ENCODE results near the gene ADCK2.
"Not testable (repeated sequence)": the region's sequence is repeated elsewhere in the genome, so short reads cannot be mapped to it uniquely, and the experiment has no call there.

The ADCK2 gene

DNA sequence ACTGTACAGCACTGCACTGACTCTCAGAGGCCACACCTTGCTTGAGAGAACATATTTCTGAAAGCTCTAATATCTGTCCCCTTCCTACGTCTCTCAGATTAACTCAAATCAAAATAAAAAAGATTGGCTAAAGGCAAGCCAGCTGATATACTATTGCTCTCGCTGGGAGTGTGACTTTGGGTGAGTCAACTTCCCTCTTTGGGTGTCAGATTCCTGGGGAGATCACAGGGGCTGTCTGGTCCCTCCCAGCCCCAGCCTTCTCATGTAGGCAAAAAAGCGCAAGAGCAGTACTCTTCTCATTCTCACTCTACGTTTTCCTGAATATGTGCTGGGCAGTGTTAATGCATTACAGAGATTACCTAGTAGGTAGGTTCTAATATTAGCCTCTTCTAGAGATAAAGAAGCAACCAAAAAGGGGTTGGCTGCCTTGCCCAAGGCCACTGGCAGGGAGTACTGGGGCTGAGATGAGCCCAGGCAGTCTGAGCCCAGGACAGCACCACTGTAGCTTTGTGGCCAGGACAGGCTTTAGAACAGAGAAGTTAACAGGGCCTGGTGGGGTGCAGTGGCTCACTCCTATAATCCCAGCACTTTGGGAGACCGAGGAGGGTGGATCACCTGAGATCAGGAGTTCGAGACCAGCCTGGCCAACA is 23.1 kb upstream of the ADCK2 start:
- DNase-seq, result no peak

DNA sequence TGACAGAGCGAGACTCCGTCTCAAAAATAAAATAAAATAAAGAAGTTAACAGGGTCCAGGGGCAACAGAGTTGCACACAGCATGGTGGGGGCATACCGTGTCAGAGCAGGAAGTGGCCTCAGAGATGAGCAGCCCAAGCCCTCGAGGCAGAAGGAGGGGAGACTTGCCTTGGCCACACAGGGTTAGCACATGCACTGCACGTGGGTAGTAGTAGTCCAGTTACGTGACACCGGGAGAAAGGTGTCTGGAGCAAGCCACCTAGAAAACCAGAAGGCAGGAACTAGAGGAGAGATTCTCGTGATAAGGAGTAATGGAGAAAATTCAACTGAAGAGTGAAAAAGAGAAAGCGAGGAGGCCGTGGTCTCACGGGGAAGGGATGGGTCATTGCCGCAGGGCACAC is 22.4 kb upstream of the ADCK2 start:
- DNase-seq, result no peak

DNA sequence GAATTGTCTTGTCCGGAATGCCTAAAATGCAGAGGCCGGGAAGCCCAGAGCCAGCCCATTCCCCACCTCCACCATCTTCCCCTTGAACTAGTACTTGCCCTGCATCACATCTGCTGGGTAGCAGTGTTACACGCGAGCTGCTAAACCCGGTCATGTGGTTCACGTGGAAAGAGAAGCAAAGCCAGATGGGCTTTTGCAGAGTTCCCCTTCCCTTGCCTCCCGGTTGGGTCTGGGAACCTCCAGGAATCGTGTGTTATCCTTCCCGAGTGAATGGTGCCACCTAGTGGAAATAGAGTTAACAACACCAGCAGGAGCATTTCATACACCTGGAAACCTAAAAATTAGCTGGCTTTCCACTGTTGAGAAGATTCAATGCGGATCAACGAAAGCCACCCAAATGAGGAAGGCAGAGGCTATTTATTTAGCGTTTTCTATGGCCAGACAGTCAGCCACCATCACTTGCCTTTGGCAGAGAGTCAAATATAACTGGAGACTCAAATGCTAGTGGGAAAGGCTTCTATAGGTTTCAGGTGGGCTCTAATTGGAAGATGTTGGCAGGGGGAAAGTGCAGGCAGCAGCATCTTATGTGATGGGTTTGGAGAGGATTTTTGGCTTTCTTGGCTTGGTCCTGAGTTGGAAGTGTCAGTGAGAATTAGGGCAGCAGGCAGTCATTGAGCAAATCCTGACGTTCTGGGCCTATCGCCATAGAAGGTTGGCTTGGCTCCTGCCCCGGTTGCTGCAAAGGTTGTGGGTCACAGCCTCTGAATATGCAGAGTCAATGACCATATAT is 19.2 kb upstream of the ADCK2 start:
- peak; percentile 62 for DNase-seq

DNA sequence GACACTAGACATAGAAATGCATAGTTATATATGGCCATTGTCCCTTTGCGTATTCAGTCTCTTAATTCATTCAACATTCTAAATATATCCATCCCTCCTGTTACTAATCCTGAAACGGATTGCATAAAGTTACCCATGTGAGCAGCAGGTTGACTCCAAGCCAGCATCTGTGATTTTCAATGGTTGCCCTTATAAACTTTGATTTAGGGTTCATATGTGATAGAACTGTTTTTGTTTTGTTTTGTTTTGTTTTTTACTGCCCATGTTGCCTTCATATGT is 18.7 kb upstream of the ADCK2 start:
- no peak for DNase-seq

DNA sequence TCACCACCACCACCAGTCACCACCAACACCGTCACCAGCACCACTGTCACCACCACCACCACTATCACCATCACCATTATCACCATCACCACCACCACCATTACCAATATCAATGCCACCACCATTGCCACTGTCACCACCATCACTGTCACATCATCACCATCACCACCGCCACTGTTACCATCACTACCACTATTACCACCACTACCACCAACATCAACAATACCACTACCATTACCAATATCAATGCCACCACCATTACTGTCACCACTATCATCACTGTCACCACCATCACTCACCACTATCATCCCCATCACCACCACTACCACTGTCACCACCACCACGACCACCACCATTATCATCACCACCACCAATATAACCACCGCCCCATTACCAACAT is 18.1 kb upstream of the ADCK2 start:
- DNase-seq, result no peak

DNA sequence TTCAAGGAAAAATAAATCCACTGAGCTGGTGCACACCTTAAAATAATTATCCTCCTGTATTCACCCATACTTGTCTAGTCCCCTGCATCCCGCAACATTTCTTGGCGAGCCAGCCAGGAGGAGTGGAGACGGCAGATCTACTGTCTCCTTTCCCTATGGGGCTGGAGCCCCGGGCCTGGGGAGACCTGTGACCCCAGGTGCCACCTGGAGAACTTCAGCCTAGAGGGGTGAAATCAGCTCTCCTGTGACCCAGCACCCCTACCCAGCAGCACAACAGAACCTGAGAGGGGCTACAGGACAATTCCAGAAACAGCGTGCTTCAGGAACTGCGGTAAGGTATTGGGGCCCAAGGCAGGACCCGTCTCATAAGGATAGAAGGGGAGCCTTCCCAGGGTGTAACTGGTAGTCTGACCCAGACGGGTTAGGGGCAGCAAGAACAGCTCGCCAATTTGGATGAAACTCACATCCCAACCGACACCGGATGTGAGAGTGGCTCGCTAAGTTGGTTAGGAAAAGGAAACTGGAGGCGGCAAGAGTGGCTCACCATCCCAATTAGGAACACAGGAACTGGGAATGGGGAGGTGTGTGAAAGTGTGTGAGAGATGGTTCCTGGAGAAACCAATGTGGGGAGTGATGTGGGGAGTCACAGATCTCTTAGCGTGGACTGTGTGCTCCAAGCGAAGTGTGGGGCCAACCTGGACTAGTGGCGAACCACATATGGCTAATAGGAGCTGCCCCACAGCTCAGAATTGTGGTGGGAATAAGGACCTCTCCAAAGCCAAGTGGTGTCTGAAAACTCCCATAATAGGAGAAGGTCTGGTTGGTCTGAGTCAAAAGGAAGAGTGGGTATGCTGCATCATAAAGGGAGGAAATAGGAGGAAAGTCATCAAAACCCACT is 17.0 kb upstream of the ADCK2 start:
- no peak for DNase-seq

DNA sequence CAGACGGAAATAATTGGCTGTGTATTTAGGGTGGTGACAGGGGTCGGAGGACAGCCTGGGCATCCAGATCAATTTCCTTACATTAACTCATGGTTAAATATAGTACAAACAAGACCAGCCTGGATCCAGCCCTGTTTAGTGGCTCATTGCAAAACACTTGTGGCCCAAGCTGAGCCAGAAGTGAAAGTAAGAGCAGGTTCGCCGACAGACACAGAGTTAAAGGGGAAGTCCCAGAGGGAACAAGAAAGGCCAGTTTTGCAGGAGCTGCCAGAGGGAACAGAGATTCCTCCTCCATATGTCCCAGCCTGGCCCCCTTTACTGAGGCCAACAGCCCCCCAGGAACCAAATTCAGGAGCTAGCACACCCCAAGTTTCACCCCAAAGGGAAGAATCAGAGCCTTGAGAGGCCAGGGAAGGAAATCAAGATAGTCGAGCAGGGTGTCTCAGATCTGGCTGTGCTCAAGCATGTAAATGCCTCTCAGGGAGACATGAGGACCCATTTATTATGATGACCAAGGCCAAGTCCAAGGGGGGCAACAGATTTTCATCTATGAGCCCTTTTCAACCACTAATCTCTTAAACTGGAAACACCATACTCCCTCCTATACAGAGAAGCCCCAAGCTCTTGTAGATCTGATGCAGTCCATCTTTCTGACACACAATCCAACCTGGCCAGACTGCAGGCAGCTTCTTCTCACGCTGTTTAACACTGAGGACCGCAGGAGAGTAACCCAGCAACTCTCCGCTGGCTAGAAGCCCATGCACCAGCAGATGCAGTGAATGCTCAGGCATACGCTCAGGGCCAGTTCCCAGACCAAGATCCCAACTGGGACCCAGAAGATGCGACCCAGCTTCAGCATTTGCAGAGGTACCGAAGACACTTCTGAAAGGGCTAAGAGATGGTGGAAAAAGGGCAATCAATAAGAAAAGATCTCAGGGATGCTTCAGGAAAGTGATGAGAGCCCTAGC is 15.9 kb upstream of the ADCK2 start:
- peak; percentile 85 for DNase-seq

DNA sequence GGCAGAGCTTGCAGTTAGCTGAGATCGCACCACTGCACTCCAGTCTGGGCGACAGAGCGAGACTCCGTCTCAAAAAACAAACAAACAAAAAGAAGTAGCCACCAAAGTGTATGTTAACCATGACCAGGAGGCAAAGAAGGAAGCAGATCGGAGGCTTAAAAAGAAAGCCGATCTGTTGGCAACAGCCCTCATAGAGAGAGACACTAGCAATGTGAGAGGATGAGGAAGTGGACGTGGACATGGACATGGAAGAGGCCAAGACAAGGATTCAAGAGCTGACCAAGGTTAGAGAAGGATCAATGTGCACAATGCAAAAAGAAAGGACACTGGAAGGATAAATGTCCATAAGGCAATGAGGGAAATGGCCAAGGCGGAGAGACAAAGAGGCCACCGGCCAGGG is 14.9 kb upstream of the ADCK2 start:
- no peak for DNase-seq

DNA sequence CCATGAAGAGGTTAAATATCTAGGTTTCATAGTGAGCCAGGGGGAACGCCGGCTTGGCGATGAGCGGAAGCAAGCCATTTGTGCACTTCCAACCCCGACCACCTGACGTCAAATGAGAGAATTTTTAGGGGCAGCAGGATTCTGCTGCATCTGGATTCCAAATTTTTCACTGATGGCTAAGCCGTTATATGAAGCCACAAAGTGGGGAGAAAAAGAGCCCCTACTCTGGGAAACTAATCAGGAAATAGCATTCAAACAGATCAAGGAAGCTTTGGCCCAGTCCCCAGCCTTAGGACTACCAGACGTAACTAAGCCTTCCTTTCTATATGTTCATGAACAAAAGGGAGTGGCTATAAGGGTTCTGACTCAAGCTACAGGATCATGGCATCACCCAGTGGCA is 12.9 kb upstream of the ADCK2 start:
- no peak for DNase-seq

DNA sequence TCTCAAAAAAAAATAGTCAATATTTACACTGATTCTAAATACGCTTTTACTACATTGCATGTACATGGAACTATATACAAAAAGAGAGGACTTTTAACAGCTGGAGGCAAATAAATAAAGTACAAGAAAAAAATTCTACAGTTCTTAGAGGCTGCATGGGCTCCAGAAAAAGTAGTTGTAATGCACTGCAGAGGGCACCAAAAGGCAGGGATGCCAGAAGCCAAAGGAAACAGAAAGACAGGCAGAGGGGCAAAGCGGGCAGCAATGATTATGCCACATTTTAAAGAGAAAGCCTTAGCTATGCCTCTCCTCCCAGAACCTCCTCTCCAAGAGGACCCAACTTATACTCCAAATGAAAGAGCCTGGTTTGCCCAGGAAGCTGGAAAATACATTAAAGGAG is 11.6 kb upstream of the ADCK2 start:
- DNase-seq, result peak; percentile 45

DNA sequence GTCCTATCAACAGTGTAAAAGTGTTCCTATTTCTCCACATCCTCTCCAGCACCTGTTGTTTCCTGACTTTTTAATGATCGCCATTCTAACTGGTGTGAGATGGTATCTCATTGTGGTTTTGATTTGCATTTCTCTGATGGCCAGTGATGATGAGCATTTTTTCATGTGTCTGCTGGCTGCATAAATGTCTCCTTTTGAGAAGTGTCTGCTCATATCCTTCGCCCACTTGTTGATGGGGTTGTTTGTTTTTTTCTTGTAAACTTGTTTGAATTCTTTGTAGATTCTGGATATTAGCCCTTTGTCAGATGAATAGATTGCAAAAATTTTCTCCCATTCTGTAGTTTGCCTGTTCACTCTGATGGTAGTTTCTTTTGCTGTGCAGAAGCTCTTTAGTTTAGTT is 9.8 kb upstream of the ADCK2 start:
- DNase-seq, result not testable (repeated sequence)

DNA sequence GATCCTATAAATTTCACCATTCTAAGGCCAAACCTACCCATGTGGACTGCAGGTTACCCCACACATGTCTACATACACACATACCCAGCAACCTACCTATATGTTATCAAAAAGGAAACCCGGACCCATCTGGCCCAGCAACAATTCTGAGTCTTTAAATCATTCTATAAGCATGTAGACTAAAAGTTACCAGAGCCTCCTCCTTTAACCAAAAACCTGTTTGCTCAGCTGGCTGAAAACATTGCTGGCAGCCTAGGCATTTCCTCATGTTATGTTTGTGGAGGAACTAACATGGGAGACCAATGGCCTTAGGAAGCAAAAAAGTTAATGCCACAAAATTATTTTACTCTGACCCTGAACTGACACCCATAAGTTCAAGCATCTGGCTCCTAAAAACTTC is 5.3 kb upstream of the ADCK2 start:
- no peak for DNase-seq

DNA sequence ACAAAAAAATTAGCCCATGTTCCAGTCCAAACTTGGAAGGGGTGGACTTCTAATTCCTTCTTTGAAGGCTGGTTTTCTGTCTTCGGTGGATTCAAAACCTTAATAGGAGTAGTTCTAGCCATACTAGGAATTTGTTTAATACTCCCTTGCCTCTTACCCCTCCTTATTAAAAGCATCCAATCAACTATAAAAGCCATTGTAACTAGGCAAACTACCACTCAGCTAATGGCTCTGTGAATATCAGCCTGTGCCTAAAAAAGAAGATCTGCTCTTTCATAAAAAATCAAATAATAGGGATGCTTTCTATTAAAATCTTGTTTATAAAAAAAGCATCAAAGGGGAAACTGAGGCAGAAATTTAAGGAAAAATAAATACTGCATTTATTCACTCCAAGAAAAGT is 4.1 kb upstream of the ADCK2 start:
- no peak for DNase-seq

DNA sequence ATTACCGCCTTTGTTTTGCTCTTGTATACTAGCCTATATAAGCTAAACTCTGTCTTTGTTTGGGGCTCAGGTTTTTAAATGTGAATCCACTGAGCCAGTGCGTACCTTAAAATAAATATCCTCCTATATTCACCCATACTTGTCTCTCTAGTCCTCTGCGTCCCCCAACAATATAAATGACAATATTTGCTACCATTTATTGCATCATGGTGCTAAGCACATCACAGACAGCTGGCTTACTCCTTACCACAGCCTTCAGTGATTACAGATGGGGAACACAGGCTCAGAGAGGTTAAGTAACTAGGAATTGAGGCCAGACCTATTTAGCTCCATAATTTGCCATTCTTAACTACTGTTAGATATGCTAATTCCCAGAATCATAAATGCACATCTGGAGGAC is 3.4 kb upstream of the ADCK2 start:
- DNase-seq, result no peak

DNA sequence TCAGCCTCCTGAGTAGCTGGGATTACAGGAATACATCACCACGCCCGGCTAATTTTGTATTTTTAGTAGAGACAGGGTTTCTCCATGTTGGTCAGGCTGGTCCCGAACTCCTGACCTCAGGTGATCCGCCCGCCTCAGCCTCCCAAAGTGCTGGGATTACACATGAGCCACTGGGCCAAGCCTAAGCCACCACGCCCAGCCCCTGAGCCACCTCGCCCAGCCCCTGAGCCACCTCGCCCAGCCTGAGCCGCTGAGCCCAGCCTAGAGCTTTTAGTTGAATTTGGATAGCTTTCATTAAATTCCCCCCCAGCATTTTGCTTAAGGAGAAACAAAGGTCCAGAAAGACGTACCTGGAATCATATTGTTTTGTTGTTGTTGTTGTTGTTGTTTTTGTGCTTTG is 2.9 kb upstream of the ADCK2 start:
- DNase-seq, result not testable (repeated sequence)

DNA sequence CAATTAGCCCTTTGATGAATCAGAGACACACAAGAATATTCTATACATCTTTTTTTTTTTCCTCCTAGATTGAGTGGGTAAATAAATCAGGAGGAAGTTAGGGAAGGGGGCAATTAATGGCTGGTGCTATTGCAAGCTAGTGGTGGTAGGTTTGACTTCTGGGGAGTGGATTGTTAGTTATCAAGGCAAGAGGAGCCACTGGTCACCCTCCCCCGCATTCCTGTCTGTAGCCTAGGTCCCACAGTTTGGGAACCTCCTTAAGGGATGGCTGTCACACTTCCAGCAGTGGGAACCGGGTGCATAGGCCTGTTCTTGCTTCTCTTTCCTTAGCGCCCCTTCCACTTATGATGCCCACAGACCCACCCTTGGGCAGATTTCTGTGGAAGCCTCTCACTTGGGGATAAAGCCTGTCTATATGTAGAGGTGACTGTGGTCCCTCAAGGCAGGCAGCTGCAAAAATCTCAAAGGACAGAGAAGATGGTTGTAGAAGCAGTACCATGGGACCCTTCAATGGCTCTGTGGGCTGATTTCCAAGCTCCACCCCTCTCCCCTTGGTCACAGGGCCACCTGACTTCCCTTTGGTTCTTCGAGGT is 2.3 kb upstream of the ADCK2 start:
- no peak for DNase-seq

DNA sequence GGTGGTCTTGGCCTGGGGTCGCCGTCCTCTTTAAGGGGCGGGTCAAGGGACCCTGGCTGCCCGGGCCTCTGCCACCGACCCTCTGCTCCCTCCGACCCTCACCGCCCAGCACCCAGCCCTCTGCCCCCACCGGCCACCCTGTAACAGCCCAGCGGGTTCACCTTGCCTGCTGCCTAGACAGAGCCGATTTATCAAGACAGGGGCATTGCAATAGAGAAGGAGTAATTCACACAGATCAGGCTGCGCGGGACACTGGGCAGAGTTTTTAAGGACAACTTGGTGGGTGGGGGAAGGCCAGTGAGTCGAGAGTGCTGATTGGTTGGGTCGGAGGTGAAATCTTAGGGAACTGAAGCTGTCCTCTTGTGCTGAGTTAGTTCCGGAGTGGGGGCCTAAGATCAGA is 779 bp upstream of the ADCK2 start:
- no peak for DNase-seq

DNA sequence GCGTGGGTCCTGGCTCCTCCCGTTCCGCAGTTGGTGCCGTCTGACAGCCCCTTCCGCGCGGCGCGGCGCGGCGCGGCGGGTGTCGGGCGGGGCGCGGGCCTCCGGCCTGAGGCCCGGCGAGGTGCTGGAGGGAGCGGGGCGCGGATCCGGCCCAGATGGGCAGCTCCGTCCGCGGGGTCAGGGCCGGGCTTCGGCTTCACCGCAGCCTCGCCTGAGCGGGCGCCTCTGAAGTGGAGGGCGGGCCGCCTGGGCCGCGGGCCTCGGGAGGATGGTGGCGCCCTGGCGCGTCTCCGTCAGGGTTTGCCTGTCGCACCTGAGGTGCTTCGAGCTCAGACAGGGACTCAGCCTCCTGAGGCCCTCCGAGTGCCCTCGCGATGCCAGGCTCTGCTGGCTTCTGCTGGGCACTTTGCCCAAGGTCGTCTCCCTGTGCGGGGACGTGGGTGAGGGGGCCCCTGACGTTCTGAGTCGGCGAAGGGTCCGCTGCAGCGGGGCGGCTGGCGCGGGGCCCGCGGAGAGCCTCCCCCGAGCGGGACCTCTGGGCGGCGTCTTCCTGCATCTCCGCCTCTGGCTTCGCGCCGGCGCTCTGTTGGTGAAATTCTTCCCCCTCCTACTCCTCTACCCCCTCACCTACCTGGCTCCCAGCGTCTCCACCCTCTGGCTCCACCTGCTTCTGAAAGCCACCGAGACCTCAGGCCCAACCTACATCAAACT is 473 bp downstream of the ADCK2 start:
- DNase-seq, result peak; percentile 50

DNA sequence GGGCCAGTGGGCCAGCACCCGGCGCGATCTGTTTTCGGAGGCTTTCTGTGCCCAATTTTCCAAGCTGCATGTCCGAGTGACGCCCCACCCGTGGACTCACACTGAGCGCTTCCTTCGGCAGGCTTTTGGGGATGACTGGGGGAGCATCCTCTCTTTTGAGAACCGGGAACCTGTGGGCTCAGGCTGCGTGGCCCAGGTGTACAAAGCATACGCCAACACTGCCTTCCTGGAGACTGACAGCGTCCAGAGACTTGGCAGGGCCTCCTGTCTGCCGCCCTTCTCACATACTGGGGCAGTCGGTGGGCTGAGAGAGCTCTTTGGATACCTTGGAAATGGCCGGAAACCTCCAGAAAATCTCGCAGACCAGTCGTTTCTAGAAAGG is 1.0 kb downstream of the ADCK2 start:
- DNase-seq, result no peak

DNA sequence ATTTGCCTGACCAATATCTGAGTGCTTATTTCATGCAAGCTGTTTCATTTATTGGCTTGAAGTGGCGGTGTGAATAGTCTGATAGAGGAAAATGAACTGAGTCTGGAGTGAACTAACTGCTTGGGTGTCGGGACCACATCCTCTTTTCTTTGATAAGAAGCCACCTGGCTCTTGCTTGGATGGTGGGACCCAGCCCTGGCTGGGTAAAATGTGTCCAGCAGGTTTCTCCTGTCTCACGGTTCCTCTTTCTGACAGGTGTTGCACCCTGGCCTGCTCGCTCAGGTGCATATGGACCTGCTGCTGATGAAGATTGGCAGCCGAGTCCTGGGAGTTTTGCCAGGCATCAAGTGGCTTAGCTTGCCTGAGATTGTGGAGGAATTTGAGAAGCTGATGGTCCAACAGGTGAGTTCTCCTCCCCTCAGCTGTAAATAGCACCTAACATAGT is 1.6 kb downstream of the ADCK2 start:
- DNase-seq, result peak; percentile 54

DNA sequence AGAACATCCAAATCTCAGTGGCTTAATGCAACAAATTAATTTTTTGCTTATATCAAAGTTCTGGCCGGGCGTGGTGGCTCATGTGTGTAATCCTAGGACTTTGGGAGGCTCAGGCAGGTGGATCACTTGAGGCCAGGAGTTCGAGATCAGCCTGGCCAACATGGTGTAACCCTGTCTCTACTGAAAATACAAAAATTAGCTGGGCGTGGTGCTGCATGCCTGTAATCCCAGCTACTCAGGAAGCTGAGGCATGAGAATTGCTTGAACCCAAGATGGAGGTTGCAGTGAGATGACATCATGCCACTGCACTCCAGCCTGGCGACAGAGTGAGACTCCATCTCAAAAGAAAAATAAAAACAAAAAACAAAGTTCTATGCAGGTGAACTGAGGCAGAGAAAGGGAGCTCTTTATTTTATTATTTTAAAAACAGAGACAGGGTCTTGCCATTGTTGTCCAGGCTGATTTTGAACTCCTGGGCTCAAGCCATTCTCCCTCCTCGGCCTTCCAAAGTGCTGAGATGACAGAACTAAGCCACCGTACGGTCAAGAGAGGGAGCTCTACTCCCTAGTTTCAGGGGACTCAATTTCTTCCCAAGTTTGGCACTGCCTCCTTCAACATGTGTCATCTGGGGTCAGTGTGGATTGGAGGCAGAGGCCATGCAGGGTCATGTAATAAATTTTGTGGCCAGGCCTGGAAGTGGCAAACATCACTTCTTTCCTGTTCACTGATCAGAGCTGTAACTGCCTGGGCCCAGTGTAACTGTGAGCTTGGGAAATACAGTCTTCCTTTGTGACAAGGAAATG is 2.4 kb downstream of the ADCK2 start:
- DNase-seq, result peak; percentile 79
